Stimulated activated CD8-positive, alpha-beta memory T cell treated with anti-CD3 and anti-CD28 coated beads, Interleukin-4, amount 100 ng/mL, for 4 hours (primary cell): ENCODE results near the gene FBXW2.
"Not testable (repeated sequence)": the region's sequence is repeated elsewhere in the genome, so short reads cannot be mapped to it uniquely, and the experiment has no call there.

Experiments
- DNase-seq, 2 donors: peaks; one replicate each; pipeline ENCODE4 v3.0.0-alpha.2; 2020; ENCODE audit warnings: low read depth in 2 of 2, low spot score in 1 of 2

Gene FBXW2

DNA sequence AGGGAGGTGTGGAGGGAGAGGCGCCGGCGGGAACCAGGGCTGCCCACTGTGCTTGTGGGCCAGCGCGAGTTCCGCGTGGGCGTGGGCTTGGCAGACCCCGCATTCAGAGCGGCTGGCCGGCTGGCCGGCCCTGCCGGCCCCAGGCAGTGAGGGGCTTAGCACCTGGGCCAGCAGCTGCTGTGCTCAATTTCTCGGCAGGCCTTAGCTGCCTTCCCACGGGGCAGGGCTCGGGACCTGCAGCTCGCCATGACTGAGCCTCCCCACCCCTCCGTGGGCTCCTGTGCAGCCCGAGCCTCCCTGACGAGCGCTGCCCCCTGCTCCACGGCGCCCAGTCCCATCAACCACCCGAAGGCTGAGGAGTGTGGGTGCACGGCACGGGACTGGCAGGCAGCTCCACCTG is 46.9 kb downstream of the FBXW2 start:
- DNase-seq = not testable (repeated sequence)

DNA sequence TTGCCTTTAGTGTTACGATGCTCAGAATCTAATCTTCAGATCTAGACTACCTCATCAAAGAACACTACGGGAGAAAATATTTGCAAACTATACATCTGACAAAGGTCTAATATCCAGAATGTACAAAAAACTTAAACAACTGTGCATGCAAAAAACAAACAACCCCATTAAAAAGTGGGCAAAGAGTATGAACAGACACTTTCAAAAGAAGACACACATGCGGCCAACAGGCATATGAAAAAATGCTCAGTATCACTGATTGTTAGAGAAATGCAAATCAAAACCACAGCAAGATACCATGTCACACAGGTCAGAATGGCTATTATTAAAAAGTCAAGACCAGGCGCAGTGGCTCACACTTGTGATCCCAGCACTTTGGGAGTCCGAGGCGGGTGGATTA is 47.9 kb downstream of the FBXW2 start:
- DNase-seq = no peak

DNA sequence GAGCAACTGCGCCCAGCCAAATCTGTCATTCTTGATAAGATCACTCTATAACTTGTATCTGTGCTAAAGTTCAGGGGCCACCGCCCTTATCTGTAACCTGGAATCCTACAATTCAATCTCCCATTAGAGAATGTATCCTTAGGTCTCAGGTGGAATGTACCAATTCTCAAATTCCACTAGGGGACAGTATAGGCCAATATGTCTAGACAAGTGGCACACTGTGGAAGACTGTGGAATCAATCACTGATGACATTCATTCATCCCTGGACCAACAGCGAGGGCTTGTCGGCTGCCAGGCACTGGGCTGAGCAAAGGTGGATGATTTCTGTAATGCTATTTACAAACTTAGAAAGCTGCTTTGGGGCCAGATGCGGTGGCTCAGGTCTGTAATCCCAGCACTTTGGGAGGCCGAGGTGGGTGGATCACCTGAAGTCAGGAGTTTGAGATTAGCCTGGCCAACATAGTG is 50.2 kb downstream of the FBXW2 start:
- DNase-seq = no peak

DNA sequence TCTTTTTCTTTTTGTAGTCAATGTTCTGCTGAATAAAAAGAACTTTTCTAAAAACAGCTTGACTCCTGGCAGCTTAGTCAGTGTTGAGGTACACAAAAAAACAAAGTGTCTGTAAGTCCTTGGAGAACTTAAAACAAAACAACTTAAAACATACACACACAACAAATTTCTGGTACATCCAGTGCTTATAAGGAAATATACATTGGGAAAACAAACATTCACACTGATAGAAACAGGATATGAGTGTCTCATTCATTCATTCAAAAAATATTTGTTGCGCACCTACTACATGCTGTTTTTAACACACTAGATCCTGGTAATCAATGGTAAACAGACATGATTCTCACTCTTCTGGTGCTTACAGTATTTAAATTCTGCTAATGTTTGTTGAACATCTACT is 51.5 kb downstream of the FBXW2 start:
- no peak for DNase-seq

DNA sequence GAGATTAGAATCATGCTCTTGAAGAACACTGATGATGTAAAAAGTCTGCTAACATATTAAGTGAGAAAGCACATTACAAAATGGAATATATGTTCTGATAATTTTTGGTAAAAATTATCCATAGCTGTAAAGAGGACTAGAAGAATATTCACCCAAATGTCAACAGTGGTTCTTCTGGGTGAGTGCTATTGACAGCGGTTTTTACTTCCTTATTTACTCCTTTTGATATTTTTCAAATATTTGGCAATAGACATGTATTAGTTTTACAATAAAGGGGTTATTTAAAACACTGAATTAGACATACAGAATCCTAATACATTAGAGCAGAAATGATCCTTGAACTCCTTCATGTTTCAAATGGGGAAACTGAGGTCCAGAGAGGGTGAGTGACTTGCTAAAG is 52.0 kb downstream of the FBXW2 start:
- no peak for DNase-seq

DNA sequence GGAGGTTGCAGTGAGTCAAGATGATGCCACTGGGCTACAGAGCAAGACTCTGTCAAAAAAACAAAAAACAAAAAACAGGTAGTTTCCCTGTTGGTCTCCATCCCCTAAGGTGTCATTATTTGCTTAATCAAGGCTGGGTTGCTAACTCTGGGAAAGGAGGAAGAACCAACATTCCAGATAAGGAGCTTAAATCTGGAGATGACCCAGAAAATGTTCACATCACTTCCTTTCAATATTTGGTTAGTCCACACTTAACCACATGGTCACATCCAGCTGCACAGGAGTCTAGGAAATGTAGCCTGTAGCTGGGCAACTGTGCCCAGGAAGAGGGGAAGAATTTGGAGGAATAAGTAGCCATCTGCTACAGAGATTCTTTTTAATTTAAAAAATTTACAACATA is 53.1 kb downstream of the FBXW2 start:
- no peak for DNase-seq

DNA sequence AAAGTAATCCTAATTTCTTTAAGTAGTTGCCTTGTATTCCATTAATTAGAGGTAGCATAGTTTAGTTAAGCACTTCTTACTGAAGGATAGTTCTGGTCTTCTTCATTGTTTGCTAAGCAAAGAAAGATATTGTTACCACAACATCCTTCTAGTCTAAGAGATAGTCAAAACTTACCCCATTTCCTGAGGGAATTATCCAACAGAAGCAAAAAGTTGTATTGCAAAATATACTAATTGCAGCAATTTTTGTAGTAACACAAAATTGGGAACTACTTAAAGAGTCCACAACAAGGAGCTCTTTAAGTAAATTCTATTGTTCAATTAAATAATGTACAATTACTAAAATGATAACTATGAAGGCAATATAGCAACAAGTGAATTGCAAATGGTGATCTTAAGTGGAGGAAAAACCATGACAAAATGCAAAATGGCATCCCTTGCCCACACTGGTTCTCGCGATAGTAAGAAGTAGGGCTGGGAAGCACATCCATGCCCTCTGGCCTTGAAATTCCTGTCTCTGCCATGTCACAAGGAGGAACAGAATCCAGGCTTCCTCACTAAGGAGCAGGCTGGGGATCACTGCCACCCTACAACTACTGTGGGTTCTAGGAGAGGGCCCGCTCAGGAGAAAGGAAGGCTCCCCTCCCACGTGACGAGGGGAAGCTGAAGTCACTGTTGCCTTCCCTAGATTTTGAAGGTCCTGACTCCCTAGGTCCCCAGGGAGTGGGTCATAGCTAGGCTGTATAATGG is 55.6 kb downstream of the FBXW2 start:
- no peak for DNase-seq

DNA sequence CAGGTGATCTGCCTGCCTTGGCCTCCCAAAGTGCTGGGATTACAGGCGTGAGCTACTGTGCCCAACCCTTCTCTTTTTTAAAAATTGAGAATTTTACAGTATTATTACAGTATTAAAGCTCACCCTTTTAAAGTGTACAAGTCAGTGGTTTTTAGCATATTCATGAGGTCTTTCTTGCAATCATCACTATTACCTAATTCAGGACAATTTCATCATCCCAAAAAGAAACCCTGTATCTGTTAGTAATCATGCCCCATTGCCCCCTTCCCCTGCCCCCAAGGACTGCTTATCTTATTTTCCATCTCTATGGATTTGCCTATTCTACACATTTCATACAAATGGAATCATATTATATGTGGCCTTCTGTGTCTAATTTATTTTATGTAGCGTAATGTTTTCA is 56.3 kb downstream of the FBXW2 start:
- DNase-seq = no peak

DNA sequence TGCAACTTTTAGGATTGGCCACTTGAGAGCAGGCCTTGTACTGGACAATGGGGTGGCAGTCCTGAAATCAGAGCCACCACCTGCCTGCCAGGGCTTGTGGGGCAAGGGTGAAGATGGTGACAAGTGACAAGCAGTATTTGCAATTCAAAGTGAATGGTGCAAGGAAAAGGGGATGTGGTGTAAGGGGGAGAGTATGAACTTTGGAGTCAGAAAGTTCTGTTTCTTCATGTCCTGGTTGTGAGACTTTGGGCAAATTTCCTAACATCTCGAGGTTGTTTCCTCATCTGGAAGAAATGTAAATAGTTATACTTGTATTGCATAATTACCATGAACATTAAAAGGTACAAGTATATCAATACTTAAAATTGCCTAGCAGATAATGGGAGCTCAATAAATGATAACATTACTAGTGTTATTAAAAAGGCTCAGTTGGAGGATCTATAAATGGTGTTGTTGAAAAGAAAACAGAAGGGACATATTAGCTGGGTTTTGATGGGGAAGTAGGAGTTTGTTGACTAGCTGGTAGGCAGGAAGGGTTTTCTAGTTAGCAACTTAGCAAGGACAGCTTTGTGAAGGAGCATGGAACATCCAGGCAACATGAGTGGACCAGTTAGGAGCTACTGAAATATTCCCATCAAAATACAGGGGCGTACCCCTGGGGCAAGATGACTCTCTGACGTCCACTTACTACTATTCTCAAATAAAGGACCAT is 57.6 kb downstream of the FBXW2 start:
- DNase-seq = no peak

DNA sequence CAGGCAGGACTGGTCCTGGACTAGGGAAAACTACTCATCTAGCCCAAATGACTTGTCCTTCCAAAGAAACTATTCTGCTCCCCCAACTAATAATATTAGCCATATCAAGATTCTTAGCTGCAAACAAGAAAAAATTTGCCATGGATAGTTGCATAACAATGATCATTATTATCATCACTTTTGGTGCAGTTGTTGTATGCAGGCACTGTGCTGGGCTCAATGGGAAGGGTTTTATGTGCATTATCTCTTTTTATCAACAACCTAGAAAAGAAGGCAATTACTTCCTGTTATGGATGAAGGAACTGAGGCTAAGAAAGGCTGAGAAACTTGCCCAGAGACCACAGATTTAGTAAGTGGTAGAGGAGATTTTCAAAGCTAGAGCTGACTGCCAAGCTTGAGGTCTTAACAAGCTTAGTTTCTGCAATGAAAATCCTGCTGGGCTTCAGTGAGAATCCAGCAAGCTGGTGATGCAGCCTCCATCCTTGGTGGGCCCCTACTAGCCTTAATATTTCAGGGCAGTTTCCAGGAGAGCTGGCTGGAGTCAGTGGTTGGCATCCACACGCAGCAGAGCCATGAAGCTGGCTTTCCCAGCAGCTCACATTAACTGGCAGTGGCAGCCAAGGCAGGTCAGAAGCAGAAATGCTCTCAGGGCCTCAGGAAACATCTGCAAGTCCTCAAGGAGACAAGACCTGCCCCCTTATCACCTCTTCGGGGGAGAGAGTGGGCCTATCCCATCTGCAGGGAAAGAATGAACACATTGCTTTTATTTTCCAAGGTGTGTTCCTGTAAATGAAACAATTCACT is 58.4 kb downstream of the FBXW2 start:
- DNase-seq = no peak

DNA sequence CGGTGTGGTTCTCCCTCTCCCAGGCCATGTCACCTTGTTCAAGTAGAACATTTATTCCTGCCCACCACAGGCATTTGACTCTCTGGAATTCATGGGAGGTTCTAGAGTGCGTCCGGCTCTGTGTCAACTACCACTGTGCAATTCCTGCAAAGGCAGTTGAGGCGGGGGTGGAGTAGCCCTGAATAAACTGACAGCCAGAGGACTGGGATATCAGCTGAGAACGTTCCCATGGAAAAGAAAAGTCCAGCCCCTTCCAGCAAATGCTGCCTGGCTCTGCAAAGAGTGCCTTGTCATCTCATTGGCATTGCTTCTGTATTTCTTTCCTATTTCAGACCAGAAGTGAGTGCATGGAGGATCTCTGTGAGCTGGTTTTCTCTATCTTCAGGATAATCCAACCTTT is 60.0 kb downstream of the FBXW2 start:
- no peak for DNase-seq

DNA sequence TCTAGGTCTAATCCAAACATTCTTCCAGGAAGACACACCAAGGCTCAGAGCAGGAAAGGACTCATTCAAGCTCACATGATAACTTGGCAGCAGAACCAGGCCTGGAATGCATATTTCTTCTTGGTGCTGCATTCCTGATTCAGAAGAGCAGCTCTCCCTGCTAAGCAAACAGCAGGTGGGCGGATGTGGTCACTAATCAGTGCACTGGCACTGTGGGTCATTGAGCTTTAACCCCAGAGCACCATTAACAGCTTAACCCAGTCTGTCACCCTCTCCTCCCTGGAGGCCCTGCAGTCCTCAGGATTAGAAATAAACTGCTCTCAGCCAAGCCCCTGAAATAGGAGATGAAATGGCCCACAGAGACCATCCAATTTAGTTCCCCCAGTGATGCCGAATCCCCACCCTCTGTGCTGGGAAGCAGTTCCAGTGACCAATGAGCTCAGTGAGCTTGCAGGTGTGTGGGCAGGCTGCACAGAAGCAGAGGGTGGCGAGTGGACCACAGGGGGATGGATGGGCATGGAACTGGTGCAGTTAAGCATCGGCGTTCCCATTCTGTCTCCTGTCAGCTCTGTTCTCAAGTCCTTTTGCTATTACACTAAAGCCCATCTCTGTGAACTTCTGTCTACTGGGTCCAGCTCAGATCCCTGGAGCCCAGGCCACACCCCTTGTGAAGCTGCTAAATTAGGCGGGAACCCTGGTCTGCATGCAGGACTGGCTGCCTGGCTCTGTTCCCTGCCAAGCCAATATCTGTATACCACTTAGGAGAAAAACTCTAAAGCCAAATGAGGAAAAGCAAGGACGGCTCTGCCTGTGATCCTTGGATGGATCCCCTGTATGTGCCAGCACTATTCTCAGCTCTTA is 62.3 kb downstream of the FBXW2 start:
- DNase-seq = no peak

DNA sequence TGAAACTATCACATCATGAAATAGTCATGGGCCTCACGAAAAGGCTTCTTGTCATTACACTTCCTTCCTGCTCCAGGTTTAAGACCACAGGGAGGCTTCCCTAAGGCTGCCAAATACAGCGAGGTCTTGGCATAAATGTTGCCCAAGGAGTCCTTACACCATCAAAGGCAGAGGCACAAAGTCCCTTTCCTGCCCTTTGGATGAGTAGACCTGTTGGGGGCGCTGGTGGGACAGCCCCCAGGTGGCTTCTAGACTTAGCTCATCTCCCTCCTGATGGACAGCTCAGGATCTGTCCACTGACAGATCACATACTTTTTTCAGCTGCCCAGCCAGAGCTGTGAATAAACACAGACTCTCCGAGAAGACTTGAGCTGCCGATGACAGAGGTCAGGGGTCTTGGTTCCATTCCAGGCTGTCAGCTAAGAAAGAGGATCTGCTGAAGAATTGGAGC is 63.4 kb downstream of the FBXW2 start:
- DNase-seq = no peak

DNA sequence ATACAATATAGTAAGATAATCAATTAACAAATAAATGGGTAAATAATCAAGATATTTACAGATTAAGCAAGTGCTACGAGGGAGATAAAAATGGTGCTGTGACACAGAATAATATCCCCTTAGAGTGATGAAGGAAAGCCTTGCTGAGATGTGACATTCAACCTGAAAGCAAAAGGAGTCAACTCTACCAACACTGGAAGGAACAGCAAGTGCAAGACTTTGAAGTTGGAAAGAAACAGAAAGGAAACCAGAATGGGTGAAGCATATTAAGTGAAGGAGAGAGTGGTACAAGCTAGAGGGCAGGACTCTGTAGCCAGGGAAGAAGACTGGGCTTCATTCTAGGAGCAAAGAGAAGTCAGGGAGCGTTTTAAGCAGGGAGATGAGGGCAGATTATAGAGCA is 66.7 kb downstream of the FBXW2 start:
- no peak for DNase-seq

DNA sequence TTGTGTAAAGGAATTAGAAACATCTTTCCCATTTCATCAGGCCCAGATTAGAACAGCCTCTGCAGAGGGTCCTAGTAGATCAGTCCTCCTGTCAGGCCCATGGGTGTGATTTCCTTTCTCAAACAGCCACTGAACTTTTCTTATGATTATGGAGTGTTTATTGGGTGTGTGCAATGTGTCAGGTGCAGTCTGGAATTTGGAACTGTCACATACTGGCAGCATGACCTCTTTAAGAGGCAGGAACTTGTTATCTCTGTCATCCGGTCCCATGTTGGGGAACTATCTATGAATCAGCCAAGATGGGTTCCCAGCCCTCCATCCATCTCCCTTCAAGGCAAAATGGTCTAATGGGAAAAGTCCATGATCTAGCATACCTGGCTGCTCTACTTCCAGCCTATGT is 67.3 kb downstream of the FBXW2 start:
- DNase-seq = no peak

DNA sequence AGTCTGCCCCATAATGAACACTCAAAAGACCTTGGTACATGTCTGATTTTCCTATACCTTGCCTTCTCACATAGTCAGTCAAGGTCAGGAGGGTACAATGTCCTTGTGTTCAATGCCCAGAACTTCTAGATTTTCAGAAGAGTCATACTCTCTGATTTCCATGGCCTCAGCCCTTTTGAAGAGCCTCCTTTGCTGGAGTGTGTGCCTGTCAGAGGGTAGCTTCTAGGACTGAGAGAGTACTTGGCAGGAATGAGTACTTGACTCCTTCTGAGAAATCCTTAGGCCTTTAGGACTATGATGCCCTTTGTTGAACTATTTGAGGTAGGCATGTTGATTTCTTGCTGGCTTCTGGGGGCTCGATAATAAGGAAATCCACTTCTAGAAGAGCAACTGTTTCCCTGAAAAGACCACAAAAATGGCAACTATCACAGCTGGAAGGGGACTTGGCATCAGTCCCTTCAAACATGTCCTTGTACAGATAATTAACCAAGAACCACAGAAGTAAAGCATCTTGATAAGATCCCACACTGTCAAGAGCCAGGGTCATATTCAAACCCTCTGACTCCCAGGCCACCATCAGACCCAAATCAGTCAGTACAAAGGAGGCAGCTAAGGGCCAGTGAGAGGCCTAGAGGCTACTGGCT is 68.3 kb downstream of the FBXW2 start:
- DNase-seq = no peak

DNA sequence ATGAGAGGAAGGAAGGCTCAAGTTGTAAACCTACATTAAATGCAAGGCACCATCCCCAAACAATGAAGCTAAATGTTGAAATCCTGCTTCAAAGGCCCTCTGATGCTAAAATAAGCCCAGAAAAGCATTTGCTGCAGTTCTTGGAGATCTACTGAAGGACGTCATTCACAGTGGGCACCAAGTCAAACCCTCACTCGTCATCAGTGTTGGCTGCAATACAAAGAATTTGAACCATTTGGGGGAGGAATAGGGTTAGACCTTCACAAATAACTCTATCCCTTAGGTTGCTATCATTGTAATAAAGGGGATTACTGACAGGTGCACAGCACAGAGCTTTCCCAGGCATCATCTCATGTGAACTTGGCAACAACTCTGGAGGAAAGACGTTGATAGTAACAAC is 69.7 kb downstream of the FBXW2 start:
- DNase-seq = no peak

DNA sequence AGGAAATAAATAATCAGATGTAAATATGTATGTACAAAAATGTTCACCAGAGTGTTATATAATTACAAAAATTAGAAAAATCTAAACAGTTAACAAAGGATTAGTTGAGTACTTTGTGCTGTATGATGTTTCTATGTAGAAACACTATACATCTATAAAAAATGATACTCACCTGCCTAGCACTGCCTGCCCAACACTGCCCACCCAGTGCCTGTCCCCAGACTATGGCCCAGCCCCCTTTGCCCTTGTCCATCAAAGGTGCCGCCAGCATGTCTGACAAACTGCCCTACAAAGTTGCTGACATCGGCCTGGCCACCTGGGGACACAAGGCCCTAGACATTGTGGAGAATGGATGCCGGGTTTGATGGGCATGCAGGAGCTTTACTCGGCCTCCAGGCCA is 72.8 kb downstream of the FBXW2 start:
- DNase-seq = no peak

DNA sequence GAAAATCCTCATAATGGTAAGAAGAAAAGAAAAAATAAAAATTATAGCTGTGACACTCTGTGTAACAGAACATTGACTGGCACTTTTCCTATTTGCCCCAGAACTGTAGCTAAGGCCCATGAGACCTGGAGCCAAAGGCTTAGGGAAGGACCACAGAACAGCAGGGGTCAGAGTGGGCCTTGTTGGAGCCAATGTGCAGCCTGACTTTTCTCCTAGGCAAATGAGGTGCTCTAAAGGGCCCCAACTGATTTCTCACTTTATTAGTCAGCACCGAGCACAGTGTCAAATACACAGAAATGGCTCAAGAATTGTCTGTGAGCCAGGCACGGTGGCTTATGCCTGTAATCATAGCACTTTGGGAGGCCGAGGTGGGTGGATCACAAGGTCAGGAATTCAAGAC is 74.9 kb downstream of the FBXW2 start:
- DNase-seq = no peak

DNA sequence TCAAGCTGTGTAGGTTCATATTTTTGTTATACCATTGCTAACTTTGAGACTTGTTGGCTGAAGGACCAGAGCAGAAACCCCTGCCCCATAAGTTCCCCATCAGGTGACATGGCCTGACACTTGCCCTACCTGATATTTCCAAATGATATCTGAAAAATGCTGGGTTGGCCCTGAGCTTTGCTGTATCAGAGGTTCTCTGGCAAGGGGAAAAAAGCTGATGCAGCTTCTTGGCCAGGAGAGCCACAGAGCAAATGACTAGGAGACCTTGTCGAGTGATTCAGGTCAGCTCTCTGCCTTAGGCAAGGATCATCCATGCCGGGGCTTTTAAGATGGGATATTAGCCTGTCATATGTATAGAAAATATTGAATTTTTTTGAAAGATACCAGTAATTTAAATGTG is 76.0 kb downstream of the FBXW2 start:
- DNase-seq = no peak

DNA sequence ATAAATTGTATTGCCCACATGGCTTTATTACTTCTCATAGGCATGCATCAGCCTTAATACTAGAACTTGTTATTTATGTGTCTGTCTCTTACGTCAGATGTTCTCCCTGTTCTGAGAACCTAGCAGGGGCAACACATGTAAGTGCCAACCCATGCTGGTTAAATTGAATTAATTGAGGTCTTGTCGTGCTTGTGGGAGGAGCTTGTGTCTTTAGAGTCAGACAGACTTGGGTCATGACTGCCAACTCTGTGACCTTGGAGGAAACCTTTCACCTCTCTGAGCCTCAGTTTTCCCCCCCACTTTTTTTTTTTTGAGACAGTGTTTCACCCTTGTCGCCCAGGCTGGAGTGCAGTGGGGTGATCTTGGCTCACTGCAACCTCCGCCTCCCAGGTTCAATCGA is 76.7 kb downstream of the FBXW2 start:
- no peak for DNase-seq
